Activated naive CD8-positive, alpha-beta T cell (primary cell): ENCODE measurements around the gene LOXHD1.

ENCODE experiments used
- H3K27ac Mint-ChIP-seq: one replicate; pipeline ENCODE4 v1.8.0; 2021; ENCODE audit warnings: mixed read lengths
- H3K27me3 Mint-ChIP-seq: one replicate; pipeline ENCODE4 v1.8.0; 2021; ENCODE audit warnings: mixed read lengths
- H3K36me3 Mint-ChIP-seq: one replicate; pipeline ENCODE4 v1.8.0; 2021; ENCODE audit warnings: mixed read lengths
- H3K4me1 Mint-ChIP-seq: one replicate; pipeline ENCODE4 v1.8.0; 2021; ENCODE audit warnings: low read depth, mixed read lengths
- H3K4me3 Mint-ChIP-seq: one replicate; pipeline ENCODE4 v1.8.0; 2021; ENCODE audit warnings: mild to moderate bottlenecking, mixed read lengths
- H3K9me3 Mint-ChIP-seq: one replicate; pipeline ENCODE4 v1.8.0; 2021; ENCODE audit warnings: low read depth, mixed read lengths

The LOXHD1 gene

GRCh38 chr18:46560671-46561045 lies 96.4 kb downstream of the LOXHD1 start:
- Mint-ChIP-seq H3K4me3 (no peak overlapping the region), H3K4me1 (no peaks in the 10 kb centered on the region)

DNA sequence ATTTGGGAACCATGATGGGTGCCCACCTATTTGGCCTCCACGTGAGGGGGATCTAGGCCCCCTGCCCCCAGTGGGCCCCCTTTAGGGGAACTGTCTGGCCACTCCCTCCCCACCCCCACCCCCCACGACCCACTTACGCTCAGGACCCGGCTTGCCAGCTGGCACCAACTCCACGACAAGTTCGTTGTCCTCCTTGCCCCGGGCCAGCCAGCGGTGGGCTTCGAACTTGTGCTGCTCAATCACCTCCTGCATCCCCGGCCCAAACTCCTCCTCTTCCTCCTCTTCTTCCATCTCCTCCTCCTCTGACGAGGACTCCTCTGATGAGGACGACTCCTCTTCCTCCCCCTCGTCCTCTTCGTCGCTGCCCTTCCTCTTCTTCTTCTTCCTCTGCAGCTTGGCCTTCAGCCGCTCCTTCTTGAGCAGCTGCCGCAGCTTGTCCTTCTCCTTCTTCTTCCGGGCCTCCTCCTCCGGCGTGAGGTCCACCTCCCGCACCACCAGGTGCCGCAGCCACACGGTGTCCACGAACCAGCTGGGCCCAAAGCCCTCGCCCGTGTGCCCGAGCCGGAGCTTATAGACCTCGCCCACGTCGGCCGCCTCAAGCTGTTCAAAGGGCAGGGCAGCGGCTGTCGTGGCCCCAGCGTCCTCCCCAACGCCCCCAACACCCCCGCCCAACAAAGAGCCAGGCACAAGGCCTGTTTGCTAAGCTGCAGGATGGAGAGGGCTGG lies 96.9 kb downstream of the LOXHD1 start:
- H3K36me3 Mint-ChIP-seq, result no peaks in the 10 kb centered on the region
- H3K4me1 Mint-ChIP-seq, result no peaks in the 10 kb centered on the region
- no peak overlapping the region for H3K27ac Mint-ChIP-seq
- H3K4me3 Mint-ChIP-seq, result no peak overlapping the region
- H3K9me3 Mint-ChIP-seq, result no peaks in the 10 kb centered on the region
- H3K27me3 Mint-ChIP-seq, result peaks cover 4% of the 10 kb centered on the region

More at GRCh38 chr18:46560671-46561045, 96.4 kb downstream of the LOXHD1 start:
- Mint-ChIP-seq H3K27me3 (peaks cover 6% of the 10 kb centered on the region), H3K27ac (no peak overlapping the region), H3K9me3 (no peaks in the 10 kb centered on the region), H3K36me3 (no peaks in the 10 kb centered on the region)

GRCh38 chr18:46559296-46559695 lies 97.7 kb downstream of the LOXHD1 start:
- H3K27ac Mint-ChIP-seq, result no peak overlapping the region
- H3K4me3 Mint-ChIP-seq, result no peak overlapping the region
- no peaks in the 10 kb centered on the region for H3K4me1 Mint-ChIP-seq
- no peaks in the 10 kb centered on the region for H3K36me3 Mint-ChIP-seq
- no peaks in the 10 kb centered on the region for H3K9me3 Mint-ChIP-seq
- H3K27me3 Mint-ChIP-seq, result peaks cover 4% of the 10 kb centered on the region

DNA sequence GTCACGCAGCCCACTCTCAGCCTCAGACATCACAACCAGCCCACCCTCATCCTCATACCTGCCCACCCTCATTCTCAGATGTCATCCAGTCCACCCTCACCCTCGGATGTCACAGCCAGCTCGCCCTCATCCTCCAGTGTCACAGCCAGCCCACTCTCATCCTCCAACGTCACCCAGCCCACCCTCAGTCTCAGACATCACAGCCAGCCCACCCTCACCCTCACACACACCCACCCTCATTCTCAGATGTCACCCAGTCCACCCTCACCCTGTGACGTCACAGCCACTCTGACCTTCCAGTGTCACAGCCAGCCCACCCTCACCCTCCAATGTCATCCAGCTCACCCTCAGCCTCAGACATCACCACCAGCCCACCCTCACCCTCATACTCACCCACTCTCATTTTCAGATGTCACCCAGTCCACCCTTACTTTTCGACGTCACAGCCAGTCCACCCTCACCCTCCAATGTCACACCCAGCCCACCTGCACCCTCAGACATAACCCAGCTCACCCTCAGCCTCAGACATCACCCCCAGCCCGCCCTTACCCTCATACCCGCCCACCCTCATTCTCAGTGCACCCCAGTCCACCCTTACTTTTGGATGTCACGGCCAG lies 100.3 kb downstream of the LOXHD1 start:
- H3K36me3 Mint-ChIP-seq, result no peaks in the 10 kb centered on the region
- peaks cover under 1% of the 10 kb centered on the region for H3K27me3 Mint-ChIP-seq
- no peak overlapping the region for H3K27ac Mint-ChIP-seq
- no peaks in the 10 kb centered on the region for H3K4me1 Mint-ChIP-seq
- no peaks in the 10 kb centered on the region for H3K9me3 Mint-ChIP-seq
- H3K4me3 Mint-ChIP-seq, result no peak overlapping the region

DNA sequence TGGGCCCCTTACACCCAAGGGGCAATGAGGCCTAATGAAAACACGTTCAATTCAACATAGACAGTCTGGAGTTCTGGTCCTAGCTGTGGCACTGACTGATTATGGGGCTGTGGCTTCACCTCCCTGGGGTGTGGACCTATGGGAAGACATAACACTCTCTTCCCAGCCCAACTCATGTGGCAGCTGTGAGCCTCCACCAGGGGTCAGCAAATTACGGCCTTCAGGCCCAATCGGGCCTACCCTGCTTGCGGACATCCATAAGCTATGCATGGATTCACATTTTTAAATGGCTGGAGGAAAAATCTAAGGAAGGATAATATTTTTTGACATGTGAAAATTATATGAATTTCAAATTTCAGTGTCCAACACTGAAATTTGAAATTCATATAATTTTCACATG lies 101.3 kb downstream of the LOXHD1 start:
- H3K27me3 Mint-ChIP-seq, result no peaks in the 10 kb centered on the region
- H3K4me1 Mint-ChIP-seq, result no peaks in the 10 kb centered on the region
- H3K9me3 Mint-ChIP-seq, result no peaks in the 10 kb centered on the region
- H3K36me3 Mint-ChIP-seq, result no peaks in the 10 kb centered on the region
- H3K4me3 Mint-ChIP-seq, result no peak overlapping the region
- no peak overlapping the region for H3K27ac Mint-ChIP-seq

- Mint-ChIP-seq H3K4me1 (no peaks in the 10 kb centered on the region), H3K4me3 (no peak overlapping the region), H3K36me3 (no peaks in the 10 kb centered on the region), H3K27ac (no peak overlapping the region), H3K27me3 (no peaks in the 10 kb centered on the region), H3K9me3 (no peaks in the 10 kb centered on the region)
These were observed 101.8 kb downstream of the LOXHD1 start for GRCh38 chr18:46555213-46555612.

GRCh38 chr18:46554406-46555080 lies 102.5 kb downstream of the LOXHD1 start:
- Mint-ChIP-seq H3K4me1 (no peaks in the 10 kb centered on the region), H3K27ac (no peak overlapping the region)

DNA sequence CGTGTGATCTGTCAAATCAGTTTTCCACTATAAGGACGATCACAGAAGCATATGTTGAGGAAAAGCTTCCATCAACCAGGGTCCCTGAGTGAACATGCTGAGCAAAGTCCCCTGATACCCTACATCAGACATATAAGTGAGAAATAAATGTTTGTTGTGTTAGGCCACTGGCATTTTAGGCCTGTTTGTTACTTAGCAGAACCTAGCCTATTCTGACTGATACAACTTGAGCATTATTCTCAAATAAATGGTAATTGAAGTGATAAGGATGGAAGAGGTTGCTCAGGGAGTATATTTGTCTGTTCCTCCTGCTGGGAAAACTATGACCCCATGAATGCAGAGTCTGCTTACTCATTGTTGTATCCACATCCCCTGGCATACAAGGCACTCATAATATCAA lies 106.4 kb downstream of the LOXHD1 start:
- Mint-ChIP-seq H3K36me3 (no peaks in the 10 kb centered on the region), H3K4me1 (no peaks in the 10 kb centered on the region), H3K27me3 (peaks cover 3% of the 10 kb centered on the region), H3K27ac (no peak overlapping the region), H3K4me3 (no peak overlapping the region), H3K9me3 (no peaks in the 10 kb centered on the region)

More at GRCh38 chr18:46554406-46555080, 102.5 kb downstream of the LOXHD1 start:
- no peaks in the 10 kb centered on the region for H3K9me3 Mint-ChIP-seq
- H3K36me3 Mint-ChIP-seq, result no peaks in the 10 kb centered on the region
- no peaks in the 10 kb centered on the region for H3K27me3 Mint-ChIP-seq
- no peak overlapping the region for H3K4me3 Mint-ChIP-seq

GRCh38 chr18:46547520-46547919 lies 109.5 kb downstream of the LOXHD1 start:
- Mint-ChIP-seq H3K36me3 (no peaks in the 10 kb centered on the region), H3K4me3 (no peak overlapping the region), H3K27me3 (peaks cover 5% of the 10 kb centered on the region), H3K9me3 (no peaks in the 10 kb centered on the region), H3K27ac (no peak overlapping the region), H3K4me1 (no peaks in the 10 kb centered on the region)

DNA sequence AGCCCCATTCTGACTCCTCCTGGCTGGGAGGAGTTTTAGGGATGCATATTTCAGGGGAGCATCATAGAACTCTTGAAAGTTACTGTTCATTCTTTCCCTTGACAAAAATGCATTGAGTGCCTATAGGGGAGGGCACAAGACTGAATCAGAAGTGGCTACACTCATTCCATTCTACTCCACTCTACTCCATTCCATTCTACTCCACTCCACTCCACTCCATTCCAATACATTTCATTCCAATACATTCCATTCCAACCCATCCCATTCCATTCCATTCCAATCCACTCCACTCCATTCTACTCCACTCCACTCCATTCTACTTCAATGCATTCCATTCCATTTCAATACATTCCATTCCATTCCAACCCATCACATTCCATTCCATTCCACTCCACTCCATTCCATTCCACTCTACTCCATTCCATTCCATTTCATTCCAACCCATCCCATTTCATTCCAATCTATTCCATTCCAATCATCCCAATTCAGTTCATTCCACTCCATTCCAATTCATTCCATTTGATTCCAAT lies 110.8 kb downstream of the LOXHD1 start:
- peaks cover 5% of the 10 kb centered on the region for H3K27me3 Mint-ChIP-seq
- peaks cover 6% of the 10 kb centered on the region for H3K4me1 Mint-ChIP-seq
- H3K9me3 Mint-ChIP-seq, result no peaks in the 10 kb centered on the region
- no peak overlapping the region for H3K27ac Mint-ChIP-seq
- H3K36me3 Mint-ChIP-seq, result no peaks in the 10 kb centered on the region
- no peak overlapping the region for H3K4me3 Mint-ChIP-seq

DNA sequence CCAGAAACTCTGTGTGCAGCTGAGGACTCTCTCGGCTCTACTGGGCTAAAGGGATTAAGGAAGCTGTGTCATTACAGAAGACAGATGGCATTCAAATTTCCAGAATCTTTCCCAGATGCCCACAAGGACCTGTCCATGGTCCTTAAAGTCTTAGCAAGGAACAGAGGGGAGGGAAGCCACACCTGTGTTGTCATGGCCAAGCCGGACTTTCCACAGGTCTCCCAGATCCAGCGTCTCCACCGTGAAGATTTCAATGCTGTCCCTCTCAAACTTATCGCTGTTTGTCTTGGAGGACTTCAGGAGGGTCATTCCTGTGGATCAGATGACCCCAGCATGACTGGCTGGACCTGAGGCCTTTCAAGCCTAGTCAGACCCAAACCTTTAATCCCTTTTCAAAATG lies 114.5 kb downstream of the LOXHD1 start:
- H3K27ac Mint-ChIP-seq, result no peak overlapping the region
- H3K4me1 Mint-ChIP-seq, result peaks cover 6% of the 10 kb centered on the region
- peaks cover 5% of the 10 kb centered on the region for H3K27me3 Mint-ChIP-seq

GRCh38 chr18:46541626-46542189 lies 115.3 kb downstream of the LOXHD1 start:
- Mint-ChIP-seq H3K27me3 (peaks cover 5% of the 10 kb centered on the region), H3K4me3 (no peak overlapping the region), H3K9me3 (no peaks in the 10 kb centered on the region), H3K4me1 (peaks cover 6% of the 10 kb centered on the region), H3K27ac (no peak overlapping the region), H3K36me3 (no peaks in the 10 kb centered on the region)

More for the DNA sequence above, 114.5 kb downstream of the LOXHD1 start:
- Mint-ChIP-seq H3K36me3 (no peaks in the 10 kb centered on the region), H3K4me3 (no peak overlapping the region), H3K9me3 (no peaks in the 10 kb centered on the region)

- H3K4me1 Mint-ChIP-seq, result peaks cover 6% of the 10 kb centered on the region
- no peaks in the 10 kb centered on the region for H3K27me3 Mint-ChIP-seq
- no peaks in the 10 kb centered on the region for H3K9me3 Mint-ChIP-seq
- no peak overlapping the region for H3K4me3 Mint-ChIP-seq
- no peaks in the 10 kb centered on the region for H3K36me3 Mint-ChIP-seq
- no peak overlapping the region for H3K27ac Mint-ChIP-seq
These were observed 118.6 kb downstream of the LOXHD1 start for GRCh38 chr18:46538376-46538775.

DNA sequence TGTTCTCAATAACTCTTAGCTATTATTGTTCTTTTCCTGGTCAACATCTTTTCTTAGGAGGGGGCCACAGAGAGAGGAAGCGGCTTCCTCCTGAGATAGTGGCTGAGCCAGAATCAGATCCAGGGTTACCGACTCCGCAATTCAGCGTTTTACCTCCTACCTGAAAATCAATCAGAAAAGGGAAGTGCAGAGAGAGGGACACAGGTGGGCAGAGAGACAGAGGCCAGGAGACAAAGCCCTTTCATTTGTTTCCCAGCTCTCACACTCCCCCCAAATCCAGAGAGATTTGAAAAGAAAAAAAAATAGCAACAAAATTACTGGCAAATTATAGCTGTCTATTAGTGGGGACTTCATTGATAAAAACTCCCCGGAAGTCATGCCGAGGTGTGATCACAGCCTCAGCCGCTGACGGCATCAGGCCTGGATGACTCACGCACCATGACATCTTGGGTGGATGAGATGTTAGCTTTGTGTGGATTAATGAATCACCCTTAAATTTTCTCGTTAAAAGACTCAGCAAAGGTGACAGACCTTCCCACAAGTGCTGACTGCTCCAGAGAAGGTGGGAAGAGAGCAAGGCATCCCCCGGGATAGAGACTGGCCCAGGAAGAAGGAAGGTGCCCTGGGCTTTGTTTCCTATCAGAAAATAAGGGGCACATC lies 120.7 kb downstream of the LOXHD1 start:
- H3K9me3 Mint-ChIP-seq, result no peaks in the 10 kb centered on the region
- H3K36me3 Mint-ChIP-seq, result no peaks in the 10 kb centered on the region
- H3K4me3 Mint-ChIP-seq, result no peak overlapping the region
- no peaks in the 10 kb centered on the region for H3K27me3 Mint-ChIP-seq
- no peak overlapping the region for H3K27ac Mint-ChIP-seq
- H3K4me1 Mint-ChIP-seq, result no peaks in the 10 kb centered on the region
